HG03135 (cell line): ENCODE measurements around the gene PQBP1.

Experiments
- ATAC-seq: cut with Tn5 transposase; IDR thresholded peaks from one replicate; pipeline ENCODE4 v1.9.1; 2021; ENCODE audit warnings: mild to moderate bottlenecking, moderate library complexity; ENCODE audit not compliant: unreplicated experiment

The PQBP1 gene

GRCh38 chrX:48920718-48921104 lies 23.0 kb downstream of the PQBP1 start:
- no peak for ATAC-seq

- ATAC-seq, result no peak
Observed at GRCh38 chrX:48923771-48924170, 26.0 kb downstream of the PQBP1 start.

GRCh38 chrX:48924270-48924669 lies 26.5 kb downstream of the PQBP1 start:
- ATAC-seq, result no peak

DNA sequence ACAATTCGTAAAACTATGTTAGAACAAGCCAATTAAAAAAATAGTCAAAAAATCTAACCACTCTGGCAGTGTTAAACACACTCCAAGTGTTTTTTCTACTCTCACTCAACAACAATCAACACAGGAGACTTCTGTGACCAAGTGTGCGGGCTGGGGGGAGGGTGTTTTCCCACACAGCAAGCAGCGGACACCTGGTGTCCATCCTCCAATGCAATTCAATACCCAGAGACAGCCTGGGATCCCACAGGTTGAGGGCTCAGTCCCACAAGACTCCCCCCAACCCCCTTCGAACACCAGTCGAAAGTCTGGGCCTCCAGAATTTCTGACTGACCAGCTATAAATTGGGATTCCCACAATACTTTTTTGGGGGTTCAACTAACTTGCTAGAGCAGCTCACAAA lies 29.4 kb downstream of the PQBP1 start:
- no peak for ATAC-seq

DNA sequence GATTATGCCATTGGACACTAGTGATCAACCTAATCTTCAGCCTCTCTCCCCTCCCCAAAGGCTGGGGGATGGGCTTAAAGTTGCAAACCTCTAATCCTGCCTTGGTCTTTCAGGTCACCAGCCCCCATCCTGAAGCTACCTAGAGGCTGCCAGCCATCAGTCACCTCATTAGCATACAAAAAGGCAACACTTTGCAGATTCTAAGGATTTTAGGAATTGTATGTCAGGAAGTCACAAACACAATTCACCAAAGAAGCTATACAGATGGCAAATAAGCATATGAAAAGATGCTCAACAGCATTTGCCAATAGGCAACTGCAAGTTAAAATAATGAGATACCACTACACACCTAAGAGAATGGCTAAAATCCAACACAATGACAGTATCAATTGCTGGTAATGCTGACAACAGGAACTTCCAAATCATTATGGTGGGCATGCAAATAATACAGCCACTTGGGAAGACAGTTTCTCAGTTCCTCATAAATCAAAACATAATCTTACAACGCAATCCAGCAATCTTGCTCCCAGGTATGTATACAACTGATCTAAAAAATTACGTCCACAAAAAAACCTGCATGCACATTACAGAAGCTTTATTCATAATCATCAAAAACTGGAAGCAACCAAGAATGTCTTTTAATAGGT lies 30.1 kb downstream of the PQBP1 start:
- ATAC-seq, result no peak

- no peak for ATAC-seq
Observed at GRCh38 chrX:48933757-48934156, 36.0 kb downstream of the PQBP1 start.

- no peak for ATAC-seq
Observed at GRCh38 chrX:48934581-48935300, 37.0 kb downstream of the PQBP1 start.

DNA sequence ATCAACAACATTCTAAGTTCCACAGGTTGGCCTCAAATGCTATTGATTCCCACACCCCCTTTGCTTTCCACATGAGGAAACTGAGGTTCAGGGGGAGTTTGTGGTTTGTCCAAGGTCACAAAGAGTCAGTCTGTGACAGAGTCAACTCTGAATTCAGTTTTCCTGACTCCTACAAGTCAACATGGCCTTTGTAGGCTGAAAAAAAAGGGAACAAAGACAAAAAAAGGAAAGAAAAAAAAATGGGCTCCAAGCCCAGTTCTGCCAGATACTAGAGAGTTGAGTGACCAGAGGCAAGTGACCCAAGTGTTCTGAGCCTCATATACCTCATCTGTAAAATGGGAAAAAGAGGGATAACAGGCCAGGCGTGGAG lies 37.6 kb downstream of the PQBP1 start:
- ATAC-seq, result no peak

DNA sequence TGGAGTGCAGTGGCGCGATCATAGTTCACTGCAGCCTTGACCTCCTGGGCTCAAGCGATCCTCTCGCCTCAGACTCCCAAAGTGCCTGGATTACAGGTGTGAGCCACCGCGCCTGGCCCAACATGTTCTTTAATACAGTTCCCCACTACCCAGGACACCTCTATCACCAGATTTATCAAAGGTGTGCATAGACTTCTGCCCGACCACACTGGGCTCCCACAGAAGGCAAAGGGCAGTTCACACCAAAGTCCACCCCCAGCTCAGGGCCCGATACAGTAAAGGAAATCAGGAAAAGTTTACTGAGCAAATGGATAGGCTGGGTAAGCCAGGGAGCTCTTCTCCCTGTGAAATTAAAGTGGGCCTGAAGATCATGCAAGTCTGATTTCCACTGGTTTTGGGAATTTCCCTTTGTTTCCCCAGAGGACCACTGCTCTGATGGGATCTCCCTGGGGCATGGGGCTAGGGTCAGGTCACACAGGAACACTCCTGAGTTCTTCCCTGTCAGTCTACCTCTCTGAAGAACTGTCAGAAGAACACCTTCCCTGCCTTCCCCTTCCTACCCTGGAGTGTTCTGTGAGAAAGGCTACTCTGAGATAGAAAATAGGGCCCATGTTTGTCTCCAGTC lies 38.8 kb downstream of the PQBP1 start:
- ATAC-seq, result peak; percentile 1

DNA sequence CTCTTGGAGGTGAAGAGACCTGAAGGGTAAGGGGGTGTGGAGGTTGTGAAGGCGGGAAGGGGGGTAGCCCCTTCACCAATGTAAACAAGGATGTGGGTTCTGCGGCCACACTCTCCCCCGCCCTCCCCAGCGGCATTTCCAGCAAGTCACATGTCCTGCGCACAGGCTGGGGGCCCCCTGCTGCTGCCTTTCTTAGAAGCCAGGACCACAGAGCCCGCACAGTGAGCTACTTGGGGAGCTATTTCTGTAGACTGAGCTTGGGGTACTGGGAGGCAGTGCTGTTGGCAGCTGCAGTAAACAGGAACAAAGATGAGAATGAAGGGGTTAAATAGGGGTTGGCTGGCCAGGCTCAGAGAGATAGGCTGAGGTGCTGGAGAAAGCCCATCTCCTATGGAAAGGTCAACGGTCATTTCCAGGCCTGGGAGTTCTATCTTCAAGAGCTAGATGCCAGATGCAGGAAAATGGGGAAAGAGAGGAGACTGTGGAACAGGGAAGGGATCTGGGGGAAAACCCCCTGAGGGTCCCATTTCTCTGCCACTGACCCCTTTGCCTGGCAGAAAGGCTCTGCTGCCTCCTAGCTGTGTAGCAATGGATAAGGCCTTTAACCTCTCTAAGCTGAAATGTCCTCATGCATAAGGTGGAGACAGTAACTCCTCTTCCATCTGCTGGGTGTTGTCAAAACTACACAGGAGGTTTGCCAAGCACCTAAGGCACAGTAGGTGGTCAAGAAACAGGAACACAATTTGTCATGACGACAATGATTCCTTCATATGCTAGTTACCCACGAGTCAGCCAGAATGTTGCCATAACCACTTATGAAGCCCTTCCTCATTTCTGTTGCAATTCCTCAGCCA lies 39.6 kb downstream of the PQBP1 start:
- ATAC-seq, result peak; percentile 57

GRCh38 chrX:48938721-48939425 lies 41.1 kb downstream of the PQBP1 start:
- peak; percentile 46 for ATAC-seq

DNA sequence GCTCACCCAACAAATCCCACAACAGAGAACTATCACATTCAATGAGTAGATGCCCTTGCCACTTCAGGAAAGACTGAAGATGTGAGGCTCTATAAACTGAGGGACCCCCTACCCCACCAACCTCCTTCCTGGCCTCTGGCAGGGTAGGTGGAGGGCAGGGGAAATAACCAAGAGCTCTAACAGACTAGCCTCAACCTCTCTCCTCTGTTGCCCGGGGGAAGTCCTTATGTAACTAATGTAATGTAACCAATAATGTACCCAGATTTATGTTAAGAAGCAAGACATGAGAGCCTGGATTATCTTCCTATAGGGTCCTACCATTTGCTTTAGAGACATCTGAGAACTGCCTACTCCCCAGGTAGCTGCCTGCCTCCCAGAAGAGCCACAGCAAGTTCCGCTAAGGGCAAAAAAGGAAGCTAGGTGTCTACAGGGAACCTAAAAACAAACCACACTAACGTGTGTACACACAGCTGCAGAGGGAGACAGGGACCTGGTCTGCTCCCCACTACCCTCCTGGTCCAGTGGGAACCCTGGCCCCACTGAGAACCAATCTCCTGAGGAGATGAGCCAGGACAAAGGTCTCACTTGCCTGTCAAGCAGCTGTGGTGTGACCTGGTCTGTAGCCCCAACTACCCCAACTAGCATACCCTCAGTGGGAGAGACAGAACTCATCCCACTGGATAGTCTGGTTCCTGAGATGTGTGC lies 41.9 kb downstream of the PQBP1 start:
- no peak for ATAC-seq

DNA sequence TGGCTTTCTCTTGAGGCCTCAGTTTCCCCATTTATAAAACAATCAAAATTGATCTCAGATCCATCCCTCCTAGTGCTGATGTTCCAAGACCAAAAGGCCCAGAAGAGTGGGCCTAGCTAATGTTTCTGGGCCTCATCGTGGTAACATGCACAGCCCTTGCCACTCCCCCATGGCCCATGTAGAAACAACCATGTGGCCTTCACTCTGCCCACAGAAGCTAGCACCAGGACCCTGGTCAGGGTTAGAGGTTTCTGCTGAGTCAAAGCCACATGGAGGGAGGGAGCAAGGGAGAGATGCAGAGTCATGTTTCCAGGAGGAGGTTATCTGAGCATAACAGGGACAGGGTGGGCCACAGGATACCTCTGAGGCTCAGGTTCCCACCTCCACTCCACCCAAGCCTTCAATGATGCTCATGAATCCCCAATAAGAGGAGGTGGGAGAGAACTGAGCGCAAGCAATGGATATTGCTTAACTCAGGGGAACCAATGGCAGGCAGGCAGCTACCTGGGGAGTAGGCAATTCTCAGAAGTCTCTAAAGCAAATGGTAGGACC lies 42.8 kb downstream of the PQBP1 start:
- ATAC-seq, result no peak

GRCh38 chrX:48942895-48943294 lies 45.2 kb downstream of the PQBP1 start:
- ATAC-seq, result no peak

- ATAC-seq, result no peak
Observed at GRCh38 chrX:48945517-48946348, 48.0 kb downstream of the PQBP1 start.

GRCh38 chrX:48948589-48948988 lies 50.9 kb downstream of the PQBP1 start:
- no peak for ATAC-seq
